Naive thymus-derived CD4-positive, alpha-beta T cell (primary cell): ENCODE data around the gene SCD5. TPM values are rescaled to one million over a fixed set of nuclear protein-coding genes. Genes with fewer than 3 reads are reported as not detected.

ENCODE experiments used
- ATAC-seq: fragments of 150-1000 bp; cut with Tn5 transposase; 2 replicates; pipeline ENCODE4 v1.10.0; 2021; ENCODE audit warnings: mild to moderate bottlenecking, moderate library complexity
- CTCF ChIA-PET: fragments of 350-600 bp; sonication (Branson Sonifier 250); formaldehyde crosslinking; loops from one replicate; lab custom pipeline; 2021; ENCODE audit warnings: antibody characterized with exemption; lab: Charles Lee
- POLR2A ChIA-PET: fragments of 350-600 bp; sonication (Branson Sonifier 250); formaldehyde crosslinking; loops from one replicate; lab custom pipeline; 2021; ENCODE audit warnings: antibody characterized with exemption, inconsistent platforms; lab: Charles Lee
- DNase-seq, 9 donors: peaks; one replicate each; pipeline versions ENCODE4 v3.0.0 to v3.0.0-alpha.2; 2020 to 2022; ENCODE audit warnings: mixed read lengths in 1 of 9
- H3K27ac ChIP-seq: one replicate; pipeline ENCODE4 v1.7.0; 2013; ENCODE audit warnings: mild to moderate bottlenecking, low read depth, low read length, moderate library complexity
- H3K27me3 ChIP-seq, 2 donors: one replicate each; pipeline ENCODE4 v1.7.0; 2013; ENCODE audit warnings: low read length in 2 of 2, mild to moderate bottlenecking in 2 of 2, moderate library complexity in 2 of 2; ENCODE audit not compliant: control insufficient read depth in 2 of 2, insufficient read depth in 2 of 2
- H3K36me3 ChIP-seq, 3 experiments: 1 replicate in 2 of 3; 2 replicates in 1 of 3; pipeline ENCODE4 v1.7.0; 2013; ENCODE audit warnings: low read length in 3 of 3, mild to moderate bottlenecking in 3 of 3, moderate library complexity in 1 of 3; ENCODE audit not compliant: insufficient read depth in 3 of 3, control insufficient read depth in 2 of 3
- H3K4me1 ChIP-seq, 2 donors: one replicate each; pipeline ENCODE4 v1.7.0; 2013; ENCODE audit warnings: low read length in 2 of 2, mild to moderate bottlenecking in 2 of 2, moderate library complexity in 1 of 2; ENCODE audit not compliant: control insufficient read depth in 2 of 2, insufficient read depth in 2 of 2
- H3K4me3 ChIP-seq: 2 replicates; pipeline ENCODE4 v1.7.0; 2013; ENCODE audit warnings: mild to moderate bottlenecking, low read length
- H3K9me3 ChIP-seq, 3 experiments: 1 replicate in 2 of 3; 2 replicates in 1 of 3; pipeline ENCODE4 v1.7.0; 2013; ENCODE audit warnings: low read length in 3 of 3; ENCODE audit not compliant: control insufficient read depth in 2 of 3
- H3K27ac Mint-ChIP-seq, 9 donors: one replicate each; pipeline ENCODE4 v1.8.0; 2020 to 2022; ENCODE audit warnings: mixed read lengths in 9 of 9, mild to moderate bottlenecking in 8 of 9, moderate library complexity in 5 of 9, inconsistent platforms in 2 of 9
- H3K27me3 Mint-ChIP-seq, 5 donors: one replicate each; pipeline ENCODE4 v1.8.0; 2021 to 2022; ENCODE audit warnings: mixed read lengths in 5 of 5, mild to moderate bottlenecking in 1 of 5
- H3K36me3 Mint-ChIP-seq, 5 donors: one replicate each; pipeline ENCODE4 v1.8.0; 2020 to 2022; ENCODE audit warnings: mixed read lengths in 5 of 5, mild to moderate bottlenecking in 3 of 5, inconsistent platforms in 1 of 5
- H3K4me1 Mint-ChIP-seq, 7 donors: one replicate each; pipeline ENCODE4 v1.8.0; 2020 to 2022; ENCODE audit warnings: mixed read lengths in 7 of 7, mild to moderate bottlenecking in 3 of 7, inconsistent platforms in 1 of 7
- H3K4me3 Mint-ChIP-seq, 10 donors: one replicate each; pipeline ENCODE4 v1.8.0; 2020 to 2022; ENCODE audit warnings: mild to moderate bottlenecking in 10 of 10, mixed read lengths in 10 of 10, moderate library complexity in 6 of 10, inconsistent platforms in 2 of 10
- H3K9me3 Mint-ChIP-seq, 11 donors: one replicate each; pipeline ENCODE4 v1.8.0; 2020 to 2022; ENCODE audit warnings: mixed read lengths in 11 of 11, mild to moderate bottlenecking in 4 of 11, inconsistent platforms in 1 of 11, moderate library complexity in 1 of 11
- intact Hi-C, 2 donors: fragments of 100-400 bp; cut with micrococcal nuclease; formaldehyde crosslinking; loops; one replicate each; pipeline ENCODE4 v1.15.1; 2023
- polyA plus RNA-seq, 2 donors: library from polyadenylated mRNA; unstranded; fragments of 300-500 nt; fragmentation: Illumina TruSeq; gene quantifications; one replicate each; pipeline ENCODE4 v1.2.3, GENCODE V29; 2021
- total RNA-seq, 6 experiments: library from RNA in 5 of 6; stranded (reverse) in 5 of 6; gene quantifications; 1 replicate in 5 of 6; 2 replicates in 1 of 6; pipeline ENCODE4 v1.2.3 and lab custom pipeline; 2021 to 2026

Gene SCD5
- total and polyA plus RNA-seq, 7 experiments from 2014 or later: 0.13 to 1.5 (median 0.44) TPM; not detected in 4

GRCh38 chr4:82774711-82775171 lies 23.9 kb downstream of the SCD5 start:
- ChIA-PET CTCF (no interaction called here), POLR2A (no interaction called here)
- H3K4me3 ChIP-seq: no peak overlapping the region
- no peaks in the 10 kb centered on the region for H3K4me1 ChIP-seq
- peaks cover 0 to 2% (median 0%) of the 10 kb centered on the region in 11 donors for H3K9me3 Mint-ChIP-seq
- no peaks in the 10 kb centered on the region for H3K27me3 ChIP-seq
- H3K9me3 ChIP-seq: no peaks in the 10 kb centered on the region
- H3K27me3 Mint-ChIP-seq: peaks cover 0 to 14% (median 6%) of the 10 kb centered on the region in 5 donors
- ATAC-seq (no peak), DNase-seq (no peak)
- no peaks in the 10 kb centered on the region for H3K4me1 Mint-ChIP-seq
- no peak overlapping the region for H3K27ac Mint-ChIP-seq
- H3K36me3 ChIP-seq: no peaks in the 10 kb centered on the region
- intact Hi-C loops: no loop called here
- H3K4me3 Mint-ChIP-seq: no peak overlapping the region
- no peaks in the 10 kb centered on the region for H3K36me3 Mint-ChIP-seq
- H3K27ac ChIP-seq: no peak overlapping the region

DNA sequence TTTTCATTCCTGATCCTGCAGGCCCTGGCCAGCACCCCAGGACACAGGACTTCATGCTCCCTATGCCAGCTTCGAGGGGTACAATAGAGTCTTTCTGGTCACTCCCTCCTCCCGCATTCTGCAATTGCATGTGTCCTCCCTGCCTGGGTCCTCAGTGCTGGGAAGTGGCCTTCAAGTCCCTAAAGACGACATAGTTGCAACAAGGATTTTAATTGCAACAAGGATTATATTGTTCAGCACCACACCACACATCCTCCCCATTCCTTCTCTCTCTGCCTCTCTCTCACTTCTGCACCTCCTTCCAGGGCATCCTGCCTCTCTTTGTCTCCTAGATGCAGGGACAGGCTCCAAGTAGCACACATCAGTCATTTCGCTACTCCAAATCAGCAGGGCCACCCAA lies 25.5 kb downstream of the SCD5 start:
- H3K27me3 Mint-ChIP-seq: peaks cover 4 to 14% (median 11%) of the 10 kb centered on the region in 5 donors
- no peaks in the 10 kb centered on the region for H3K36me3 Mint-ChIP-seq
- H3K9me3 ChIP-seq: no peaks in the 10 kb centered on the region
- peaks cover 0 to 2% (median 0%) of the 10 kb centered on the region in 11 donors for H3K9me3 Mint-ChIP-seq
- ATAC-seq (no peak), DNase-seq (no peak)
- no peak overlapping the region for H3K4me3 Mint-ChIP-seq
- intact Hi-C loops: no loop called here
- no peak overlapping the region for H3K27ac Mint-ChIP-seq
- no peak overlapping the region for H3K4me3 ChIP-seq
- CTCF ChIA-PET: no interaction called here
- no peaks in the 10 kb centered on the region for H3K4me1 Mint-ChIP-seq
- no peak overlapping the region for H3K27ac ChIP-seq
- POLR2A ChIA-PET: no interaction called here
- H3K4me1 ChIP-seq: no peaks in the 10 kb centered on the region
- H3K36me3 ChIP-seq: no peaks in the 10 kb centered on the region
- H3K27me3 ChIP-seq: no peaks in the 10 kb centered on the region

- H3K4me3 Mint-ChIP-seq: no peak overlapping the region
- Histone ChIP-seq H3K9me3 (peaks cover 0 to 4% (median 0%) of the 10 kb centered on the region in 3 experiments), H3K4me3 (no peak overlapping the region), H3K27me3 (no peaks in the 10 kb centered on the region), H3K4me1 (no peaks in the 10 kb centered on the region), H3K36me3 (no peaks in the 10 kb centered on the region), H3K27ac (no peak overlapping the region)
- DNase-seq: no peak
- ChIA-PET POLR2A (no interaction called here), CTCF (no interaction called here)
- H3K27ac Mint-ChIP-seq: no peak overlapping the region
- H3K9me3 Mint-ChIP-seq: peaks cover 0 to 18% (median 11%) of the 10 kb centered on the region in 11 donors
- peaks cover 0 to 13% (median 8%) of the 10 kb centered on the region in 5 donors for H3K36me3 Mint-ChIP-seq
- peaks cover 4 to 23% (median 14%) of the 10 kb centered on the region in 5 donors for H3K27me3 Mint-ChIP-seq
- ATAC-seq: no peak
- intact Hi-C loops: no loop called here
- H3K4me1 Mint-ChIP-seq: no peaks in the 10 kb centered on the region
Observed at GRCh38 chr4:82770607-82771006, 28.0 kb downstream of the SCD5 start.

DNA sequence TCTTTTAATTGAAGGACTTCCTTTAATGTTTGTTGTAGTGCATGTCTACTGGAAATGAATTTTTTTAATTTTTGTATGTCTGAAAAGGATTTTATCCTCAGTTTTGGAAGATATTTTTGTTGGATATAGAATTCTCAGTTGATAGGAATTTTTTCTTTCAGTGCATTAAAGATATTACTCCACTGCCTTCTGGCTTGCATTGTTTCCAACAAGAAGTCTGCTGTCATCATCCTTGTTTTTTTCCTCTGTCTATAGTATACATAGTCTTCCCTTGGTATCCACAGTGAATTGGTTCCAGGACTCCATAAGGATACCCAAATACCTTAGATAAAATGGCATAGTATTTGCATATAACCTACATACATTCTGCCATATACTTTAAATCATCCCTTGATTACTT lies 33.5 kb downstream of the SCD5 start:
- CTCF ChIA-PET: no interaction called here
- POLR2A ChIA-PET: no interaction called here

GRCh38 chr4:82761229-82761628 lies 37.4 kb downstream of the SCD5 start:
- DNase-seq (no peak), ATAC-seq (no peak)
- Mint-ChIP-seq H3K36me3 (peaks cover 0 to 8% (median 4%) of the 10 kb centered on the region in 5 donors), H3K4me1 (peaks cover 0 to 2% (median 0%) of the 10 kb centered on the region in 7 donors), H3K27ac (no peak overlapping the region), H3K27me3 (peaks cover 0 to 15% (median 7%) of the 10 kb centered on the region in 5 donors), H3K9me3 (peaks cover 0 to 28% (median 10%) of the 10 kb centered on the region in 11 donors), H3K4me3 (no peak overlapping the region)
- Histone ChIP-seq H3K4me3 (no peak overlapping the region), H3K36me3 (no peaks in the 10 kb centered on the region), H3K9me3 (peaks cover 0 to 3% (median 0%) of the 10 kb centered on the region in 3 experiments), H3K4me1 (no peaks in the 10 kb centered on the region), H3K27me3 (no peaks in the 10 kb centered on the region), H3K27ac (no peak overlapping the region)
- CTCF ChIA-PET: no interaction called here
- intact Hi-C loops: no loop called here
- POLR2A ChIA-PET: no interaction called here

More for the DNA sequence above, 33.5 kb downstream of the SCD5 start:
- H3K4me1 Mint-ChIP-seq: no peaks in the 10 kb centered on the region
- peaks cover 4 to 10% (median 10%) of the 10 kb centered on the region in 5 donors for H3K27me3 Mint-ChIP-seq
- no peak for DNase-seq
- H3K27me3 ChIP-seq: no peaks in the 10 kb centered on the region
- ATAC-seq: no peak
- no peak overlapping the region for H3K27ac ChIP-seq
- peaks cover 0 to 40% (median 17%) of the 10 kb centered on the region in 11 donors for H3K9me3 Mint-ChIP-seq
- peaks cover 0 to 4% (median 0%) of the 10 kb centered on the region in 3 experiments for H3K9me3 ChIP-seq
- no peaks in the 10 kb centered on the region for H3K4me1 ChIP-seq
- intact Hi-C loops: no loop called here
- H3K27ac Mint-ChIP-seq: no peak overlapping the region
- no peak overlapping the region for H3K4me3 Mint-ChIP-seq
- H3K4me3 ChIP-seq: no peak overlapping the region
- H3K36me3 ChIP-seq: no peaks in the 10 kb centered on the region
- H3K36me3 Mint-ChIP-seq: peaks cover 0 to 17% (median 11%) of the 10 kb centered on the region in 5 donors

- Mint-ChIP-seq H3K36me3 (no peaks in the 10 kb centered on the region), H3K27me3 (peaks cover 0 to 15% (median 8%) of the 10 kb centered on the region in 5 donors), H3K9me3 (peaks cover 0 to 8% (median 0%) of the 10 kb centered on the region in 11 donors), H3K4me1 (peaks cover 0 to 2% (median 0%) of the 10 kb centered on the region in 7 donors), H3K4me3 (no peak overlapping the region), H3K27ac (no peak overlapping the region)
- H3K4me1 ChIP-seq: no peaks in the 10 kb centered on the region
- ATAC-seq (no peak), DNase-seq (no peak)
- no peaks in the 10 kb centered on the region for H3K36me3 ChIP-seq
- H3K4me3 ChIP-seq: no peak overlapping the region
- no peak overlapping the region for H3K27ac ChIP-seq
- ChIA-PET POLR2A (no interaction called here), CTCF (no interaction called here)
- intact Hi-C loops: no loop called here
- no peaks in the 10 kb centered on the region for H3K27me3 ChIP-seq
- H3K9me3 ChIP-seq: no peaks in the 10 kb centered on the region
Observed at GRCh38 chr4:82758701-82759685, 39.6 kb downstream of the SCD5 start.
